Ascending aorta (tissue), 2 donors: ENCODE measurements around the gene PAX8. TPM values are rescaled to one million over a fixed set of nuclear protein-coding genes. Genes with fewer than 3 reads are reported as not detected.

Experiments
- DNase-seq, 2 donors: peaks; one replicate each; pipeline ENCODE4 v3.0.0-alpha.2; 2019; ENCODE audit warnings: low spot score in 2 of 2
- H3K27ac ChIP-seq, 2 donors: fragments of 200-600 bp; sonication (generic); one replicate each; pipeline ENCODE4 v1.5.1; 2016 to 2017; ENCODE audit warnings: mild to moderate bottlenecking in 1 of 2
- H3K27me3 ChIP-seq: fragments of 200-600 bp; sonication (generic); one replicate; pipeline ENCODE4 v1.5.1; 2017
- H3K36me3 ChIP-seq, 2 donors: fragments of 200-600 bp; sonication (generic); one replicate each; pipeline ENCODE4 v1.5.1; 2016
- H3K4me1 ChIP-seq, 2 donors: fragments of 200-600 bp; sonication (generic); one replicate each; pipeline ENCODE4 v1.5.1; 2016 to 2017; ENCODE audit warnings: mild to moderate bottlenecking in 1 of 2
- H3K4me3 ChIP-seq, 2 donors: fragments of 200-600 bp; sonication (generic); one replicate each; pipeline ENCODE4 v1.5.1; 2016 to 2017; ENCODE audit warnings: mild to moderate bottlenecking in 1 of 2
- H3K9me3 ChIP-seq, 2 donors: fragments of 200-600 bp; sonication (generic); one replicate each; pipeline ENCODE4 v1.5.1; 2016
- CTCF ChIP-seq, 3 experiments: fragments of 200-600 bp in 2 of 3; fragments of 450-650 bp in 1 of 3; sonication (generic) in 2 of 3; IDR thresholded peaks; one replicate each; pipeline ENCODE4 v1.5.1; 2016 to 2019; ENCODE audit warnings: antibody characterized with exemption in 3 of 3, mild to moderate bottlenecking in 1 of 3, moderate library complexity in 1 of 3
- intact Hi-C: fragments of 100-400 bp; cut with DNase I; formaldehyde crosslinking; loops from one replicate; pipeline ENCODE4 v1.15.1; 2023
- total RNA-seq: library from RNA; depleted of rRNA; stranded (reverse); fragments of >200 nt; gene quantifications from one replicate; pipeline ENCODE4 v1.1.0, GENCODE V29; 2016

The PAX8 gene
- total RNA-seq, 1 donor from 2014 or later = 0.11 TPM

- Histone ChIP-seq H3K4me3 (no peak overlapping the region), H3K4me1 (no peaks in the 10 kb centered on the region), H3K27me3 (no peaks in the 10 kb centered on the region), H3K9me3 (no peaks in the 10 kb centered on the region), H3K36me3 (no peaks in the 10 kb centered on the region), H3K27ac (no peak overlapping the region)
- intact Hi-C loops = no loop called here
- TF ChIP-seq CTCF (IDR thresholded peaks at IDR 0.05) = no peak
- no peak for DNase-seq
These were observed 61.7 kb downstream of the PAX8 start for GRCh38 chr2:113216891-113217454.

- Histone ChIP-seq H3K36me3 (no peaks in the 10 kb centered on the region), H3K9me3 (no peaks in the 10 kb centered on the region), H3K4me1 (no peaks in the 10 kb centered on the region), H3K27ac (no peak overlapping the region), H3K4me3 (no peak overlapping the region), H3K27me3 (no peaks in the 10 kb centered on the region)
- intact Hi-C loops = no loop called here
- no peak for DNase-seq
- no peak for TF ChIP-seq CTCF (IDR thresholded peaks at IDR 0.05)
These were observed 62.4 kb downstream of the PAX8 start for GRCh38 chr2:113216321-113216720.

GRCh38 chr2:113215056-113215455 lies 63.7 kb downstream of the PAX8 start:
- Histone ChIP-seq H3K36me3 (no peaks in the 10 kb centered on the region), H3K9me3 (no peaks in the 10 kb centered on the region), H3K4me3 (no peak overlapping the region), H3K4me1 (no peaks in the 10 kb centered on the region), H3K27ac (no peak overlapping the region), H3K27me3 (no peaks in the 10 kb centered on the region)
- no peak for TF ChIP-seq CTCF (IDR thresholded peaks at IDR 0.05)
- no peak for DNase-seq
- intact Hi-C loops = no loop called here

- DNase-seq = no peak
- no peak for TF ChIP-seq CTCF (IDR thresholded peaks at IDR 0.05)
- Histone ChIP-seq H3K36me3 (no peaks in the 10 kb centered on the region), H3K27me3 (no peaks in the 10 kb centered on the region), H3K27ac (no peak overlapping the region), H3K4me3 (no peak overlapping the region), H3K4me1 (no peaks in the 10 kb centered on the region), H3K9me3 (no peaks in the 10 kb centered on the region)
- intact Hi-C loops = no loop called here
These were observed 64.6 kb downstream of the PAX8 start for GRCh38 chr2:113214141-113214540.

- TF ChIP-seq CTCF (IDR thresholded peaks at IDR 0.05) = no peak
- Histone ChIP-seq H3K4me1 (no peaks in the 10 kb centered on the region), H3K27me3 (no peaks in the 10 kb centered on the region), H3K4me3 (no peak overlapping the region), H3K27ac (no peak overlapping the region), H3K36me3 (no peaks in the 10 kb centered on the region), H3K9me3 (no peaks in the 10 kb centered on the region)
- DNase-seq = no peak
- intact Hi-C loops = no loop called here
These were observed 65.4 kb downstream of the PAX8 start for GRCh38 chr2:113213061-113213930.
